LHCN-M2 (cell line): ENCODE results near the gene KLF1. TPM values are rescaled to one million over a fixed set of nuclear protein-coding genes. Genes with fewer than 3 reads are reported as not detected.
A peak's percentile ranks its signal among the peaks of the same experiment; 100 is the strongest.
"Not testable (repeated sequence)": the region's sequence is repeated elsewhere in the genome, so short reads cannot be mapped to it uniquely, and the experiment has no call there.

Experiments
- DNase-seq: peaks from one replicate; pipeline ENCODE4 v3.0.0-alpha.2; 2012; ENCODE audit warnings: low read depth
- total RNA-seq: library from RNA; depleted of rRNA; stranded (reverse); fragments of >200 nt; gene quantifications from 2 replicates; pipeline ENCODE4 v1.2.3, GENCODE V29; 2014

The KLF1 gene
- total RNA-seq, 1 experiment from 2014 or later: not detected

- DNase-seq: no peak
Observed at GRCh38 chr19:12867120-12868099, 19.6 kb downstream of the KLF1 start.

GRCh38 chr19:12866416-12867119 is 20.4 kb downstream of the KLF1 start:
- no peak for DNase-seq

- no peak for DNase-seq
Observed at GRCh38 chr19:12865746-12866415, 21.1 kb downstream of the KLF1 start.

GRCh38 chr19:12864721-12865715 is 22.0 kb downstream of the KLF1 start:
- DNase-seq: no peak

GRCh38 chr19:12864143-12864542 is 22.9 kb downstream of the KLF1 start:
- DNase-seq: no peak

- DNase-seq: no peak
Observed at GRCh38 chr19:12859546-12859945, 27.5 kb downstream of the KLF1 start.

- DNase-seq: no peak
Observed at GRCh38 chr19:12858041-12858928, 28.7 kb downstream of the KLF1 start.

- no peak for DNase-seq
Observed at GRCh38 chr19:12856653-12857052, 30.3 kb downstream of the KLF1 start.

- peak; percentile 64 for DNase-seq
Observed at GRCh38 chr19:12847159-12848139, 39.6 kb downstream of the KLF1 start.

- not testable (repeated sequence) for DNase-seq
Observed at GRCh38 chr19:12846613-12847012, 40.4 kb downstream of the KLF1 start.

- DNase-seq: no peak
Observed at GRCh38 chr19:12843999-12844732, 42.8 kb downstream of the KLF1 start.

- DNase-seq: no peak
Observed at GRCh38 chr19:12843328-12843727, 43.7 kb downstream of the KLF1 start.

- DNase-seq: no peak
Observed at GRCh38 chr19:12842511-12842910, 44.5 kb downstream of the KLF1 start.

- no peak for DNase-seq
Observed at GRCh38 chr19:12841094-12841493, 45.9 kb downstream of the KLF1 start.

GRCh38 chr19:12840091-12841079 is 46.6 kb downstream of the KLF1 start:
- peak; percentile 61 for DNase-seq
